Frontal cortex (tissue), 4 donors: Measurements from ENCODE around the gene RNASE12. TPM values are rescaled to one million over a fixed set of nuclear protein-coding genes. Genes with fewer than 3 reads are reported as not detected.

Source experiments
- DNase-seq, 2 donors: peaks; one replicate each; pipeline ENCODE4 v3.0.0; 2012; ENCODE audit warnings: low spot score in 2 of 2
- FAIRE-seq: peaks from 2 replicates; lab custom pipeline; 2012; peaks lifted over from hg19 to GRCh38; lab: Jason Lieb, UNC
- total RNA-seq: library from RNA; depleted of rRNA; stranded (reverse); fragments of >200 nt; gene quantifications from one replicate; pipeline ENCODE4 v1.2.3, GENCODE V29; 2014
- donor health status: control.
- donor health status: control.
- donor health status: control.

The RNASE12 gene
- total RNA-seq, 1 donor from 2014 or later, result not detected

GRCh38 chr14:20551606-20552005, 39.6 kb downstream of the RNASE12 start:
- DNase-seq, result no peak
- no peak for FAIRE-seq

GRCh38 chr14:20550926-20551325, 40.2 kb downstream of the RNASE12 start:
- no peak for FAIRE-seq
- no peak for DNase-seq

GRCh38 chr14:20548414-20549158, 42.6 kb downstream of the RNASE12 start:
- DNase-seq (no peak), FAIRE-seq (no peak)

GRCh38 chr14:20546877-20547276, 44.3 kb downstream of the RNASE12 start:
- FAIRE-seq, result no peak
- DNase-seq, result no peak

Other genes with a start within 250 kb of the RNASE12 start
- 20.8 TPM for gene PARP2, start 247.7 kb downstream of the RNASE12 start, total RNA-seq
- 3.3 TPM for gene TEP1, start 177.9 kb downstream of the RNASE12 start, total RNA-seq
- gene KLHL33, start 155.2 kb downstream of the RNASE12 start, total RNA-seq, result under 0.01 TPM
- gene OSGEP, start 136.6 kb downstream of the RNASE12 start, total RNA-seq, result 36.3 TPM
- 64.4 TPM for gene APEX1, start 136.2 kb downstream of the RNASE12 start, total RNA-seq
- 33.8 TPM for gene PIP4P1, start 129.9 kb downstream of the RNASE12 start, total RNA-seq
- 5.3 TPM for gene PNP, start 122.0 kb downstream of the RNASE12 start, total RNA-seq
- 0.41 TPM for gene RNASE10, start 85.8 kb downstream of the RNASE12 start, total RNA-seq
- not detected for gene RNASE9, start 30.3 kb downstream of the RNASE12 start, total RNA-seq
- not detected for gene RNASE11, start 3.4 kb downstream of the RNASE12 start, total RNA-seq
- gene OR6S1, start 50.3 kb upstream of the RNASE12 start, total RNA-seq, result not detected
- 1.2 TPM for gene RNASE4, start 93.2 kb upstream of the RNASE12 start, total RNA-seq
- 0.82 TPM for gene ANG, start 97.4 kb upstream of the RNASE12 start, total RNA-seq
- gene EDDM3A, start 154.5 kb upstream of the RNASE12 start, total RNA-seq, result not detected
- gene EDDM3B, start 177.0 kb upstream of the RNASE12 start, total RNA-seq, result not detected
- 1.2 TPM for gene RNASE6, start 189.9 kb upstream of the RNASE12 start, total RNA-seq
- 12.2 TPM for gene RNASE1, start 211.5 kb upstream of the RNASE12 start, total RNA-seq